OCI-LY1 (cell line): ENCODE data around the gene BTBD9.

Source experiments
- CTCF ChIP-seq: fragments of 200-600 bp; sonication (generic), shearing (Covaris generic); IDR thresholded peaks from 2 replicates; pipeline ENCODE4 v1.5.1; 2017; ENCODE audit warnings: mild to moderate bottlenecking, antibody characterized with exemption, low read length, moderate library complexity, mixed read lengths
- EZH2 ChIP-seq: fragments of 200-600 bp; sonication (generic), shearing (Covaris generic); IDR thresholded peaks from 2 replicates; pipeline ENCODE4 v1.8.0; 2017; ENCODE audit warnings: borderline replicate concordance, mixed run types, mild to moderate bottlenecking, antibody characterized with exemption, low read length, moderate library complexity, mixed read lengths

GRCh38 chr6:38302838-38303237 lies 336.9 kb downstream of the BTBD9 start:
- TF ChIP-seq CTCF (no peak), EZH2 (no peak)
